ENCODE measurements around the gene TMEM38B. TPM values are rescaled to one million over a fixed set of nuclear protein-coding genes. Genes with fewer than 3 reads are reported as not detected.

The TMEM38B gene
- 10.9 and 11.1 TPM in 2 replicates for total RNA-seq

GRCh38 chr9:105694190-105694847 lies at the start of gene TMEM38B:
TSS of gene TMEM38B (plus strand) at chr9:105694541. CDS start at chr9:105694661, 120 bp downstream.

GRCh38 chr9:105662184-105663104 lies 31.9 kb upstream of the TMEM38B start, which contains the start of gene TAL2:
TSS of gene TAL2 (plus strand) at chr9:105662457. CDS start at chr9:105662497, 40 bp downstream.

Other genes starting within 250 kb of the TMEM38B start
- 4.5 and 5.1 TPM in 2 replicates for gene FSD1L, start 246.5 kb upstream of the TMEM38B start, total RNA-seq
- 21.3 and 32.5 TPM in 2 replicates for gene FKTN, start 136.4 kb upstream of the TMEM38B start, total RNA-seq
- 0.26 TPM in 1 of 2 replicates, not detected in the other for gene TAL2, start 32.1 kb upstream of the TMEM38B start, total RNA-seq